ENCODE results near the gene CRX. TPM values are rescaled to one million over a fixed set of nuclear protein-coding genes. Genes with fewer than 3 reads are reported as not detected.
"Not testable (repeated sequence)": the region's sequence is repeated elsewhere in the genome, so short reads cannot be mapped to it uniquely, and the experiment has no call there.

CRX gene
- total and polyA plus RNA-seq, 2 experiments from 2014 or later, result 0.04 to 0.15 TPM

DNA sequence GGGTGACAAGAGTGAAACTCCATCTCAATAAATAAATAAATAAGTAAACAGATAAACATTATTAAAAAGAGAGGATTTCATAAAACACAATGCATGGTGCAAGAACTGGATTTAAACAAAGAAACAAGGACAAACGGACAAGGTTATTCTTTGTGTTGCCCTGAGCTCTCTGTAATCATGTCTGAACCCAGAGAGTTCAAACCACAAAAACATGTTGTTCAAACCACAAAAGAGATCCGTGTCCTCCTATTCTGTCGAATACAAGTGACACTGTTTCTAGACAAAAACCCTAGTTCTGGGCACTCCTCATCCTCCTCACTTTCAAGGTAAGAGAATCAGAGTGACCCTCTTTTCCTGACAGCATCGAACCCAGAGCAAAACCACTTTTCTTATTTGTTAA, 32.7 kb downstream of the CRX start:
- TF ChIP-seq, protein P1, sequence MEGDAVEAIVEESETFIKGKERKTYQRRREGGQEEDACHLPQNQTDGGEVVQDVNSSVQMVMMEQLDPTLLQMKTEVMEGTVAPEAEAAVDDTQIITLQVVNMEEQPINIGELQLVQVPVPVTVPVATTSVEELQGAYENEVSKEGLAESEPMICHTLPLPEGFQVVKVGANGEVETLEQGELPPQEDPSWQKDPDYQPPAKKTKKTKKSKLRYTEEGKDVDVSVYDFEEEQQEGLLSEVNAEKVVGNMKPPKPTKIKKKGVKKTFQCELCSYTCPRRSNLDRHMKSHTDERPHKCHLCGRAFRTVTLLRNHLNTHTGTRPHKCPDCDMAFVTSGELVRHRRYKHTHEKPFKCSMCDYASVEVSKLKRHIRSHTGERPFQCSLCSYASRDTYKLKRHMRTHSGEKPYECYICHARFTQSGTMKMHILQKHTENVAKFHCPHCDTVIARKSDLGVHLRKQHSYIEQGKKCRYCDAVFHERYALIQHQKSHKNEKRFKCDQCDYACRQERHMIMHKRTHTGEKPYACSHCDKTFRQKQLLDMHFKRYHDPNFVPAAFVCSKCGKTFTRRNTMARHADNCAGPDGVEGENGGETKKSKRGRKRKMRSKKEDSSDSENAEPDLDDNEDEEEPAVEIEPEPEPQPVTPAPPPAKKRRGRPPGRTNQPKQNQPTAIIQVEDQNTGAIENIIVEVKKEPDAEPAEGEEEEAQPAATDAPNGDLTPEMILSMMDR (IDR thresholded peaks at IDR 0.05; ENCODE audit: low read depth, low read length), result no peak
- Histone ChIP-seq H3K4me3 (no peak overlapping the region), H3K27me3 (no peaks in the 10 kb centered on the region), H3K4me1 (ENCODE audit: low read depth) (no peaks in the 10 kb centered on the region), H3K9me3 (ENCODE audit: low read depth) (no peaks in the 10 kb centered on the region), H3K36me3 (no peaks in the 10 kb centered on the region), H3K27ac (no peak overlapping the region)
- no peak for DNase-seq (ENCODE audit: low read depth in 1 of 2, low spot score in 1 of 2)

DNA sequence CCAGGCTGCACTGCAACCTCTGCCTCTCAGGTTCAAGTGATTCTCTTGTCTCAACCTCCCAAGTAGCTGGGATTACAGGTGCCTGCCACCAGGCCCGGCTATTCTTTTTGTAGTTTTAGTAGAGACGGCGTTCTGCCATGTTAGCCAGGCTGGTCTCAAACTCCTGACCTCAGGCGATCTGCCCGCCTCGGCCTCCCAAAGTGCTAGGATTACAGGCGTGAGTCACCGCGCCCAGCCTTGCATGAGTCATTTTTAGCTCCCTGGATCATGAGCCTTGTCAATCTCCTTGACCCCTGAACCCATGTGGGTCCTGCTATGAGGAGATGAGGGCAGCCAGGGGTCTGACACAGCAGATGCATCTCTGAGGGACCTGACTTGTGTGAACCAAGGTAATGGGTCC, 36.5 kb downstream of the CRX start:
- DNase-seq (ENCODE audit: low read depth in 1 of 2, low spot score in 1 of 2), result peak in 1 of 2 donors; percentile 12
- H3K4me1 ChIP-seq (ENCODE audit: low read depth); H3K4me3 ChIP-seq; H3K27me3 ChIP-seq; H3K27ac ChIP-seq; H3K9me3 ChIP-seq (ENCODE audit: low read depth); H3K36me3 ChIP-seq: not testable (repeated sequence)

DNA sequence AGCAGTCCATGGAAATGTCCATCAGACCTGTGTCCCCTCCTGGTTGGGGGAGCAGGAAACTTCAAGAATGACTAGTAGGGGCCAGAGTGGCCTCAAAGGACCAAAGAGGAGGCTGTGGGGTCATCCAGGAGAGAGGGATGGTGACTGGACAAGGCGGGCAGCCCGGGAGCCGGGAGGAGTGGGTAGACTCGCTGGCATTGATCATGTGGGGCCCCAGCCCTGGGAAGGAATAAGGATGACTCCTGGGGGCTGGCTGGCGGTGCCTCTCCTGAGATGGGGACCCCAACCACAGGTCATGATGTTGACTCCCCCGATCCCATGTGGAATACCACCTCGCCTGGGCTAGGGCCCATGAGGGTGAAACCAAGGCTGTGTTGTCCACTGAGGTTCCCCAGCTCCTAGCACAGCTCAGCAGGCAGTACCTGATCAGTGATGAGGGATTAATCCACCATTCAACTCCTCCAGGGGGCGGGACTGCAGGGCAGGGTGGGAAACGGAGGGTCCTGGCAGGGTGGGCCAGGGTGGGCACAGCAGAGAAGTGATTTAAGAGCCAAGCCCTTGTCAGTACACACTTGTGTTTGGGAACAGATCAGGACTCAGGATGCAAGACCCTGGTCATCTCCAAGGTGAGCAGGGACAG, 37.0 kb downstream of the CRX start, which contains the start of gene TPRX2:
Gene TPRX2, plus strand, starts transcription at position 590 of the 640 bp plus-strand sequence. Its CDS starts 12 bp downstream, at position 602.
- not testable (repeated sequence) for DNase-seq (ENCODE audit: low read depth in 1 of 2, low spot score in 1 of 2); H3K4me3 ChIP-seq; H3K36me3 ChIP-seq; H3K4me1 ChIP-seq (ENCODE audit: low read depth); H3K9me3 ChIP-seq (ENCODE audit: low read depth); H3K27ac ChIP-seq; H3K27me3 ChIP-seq

DNA sequence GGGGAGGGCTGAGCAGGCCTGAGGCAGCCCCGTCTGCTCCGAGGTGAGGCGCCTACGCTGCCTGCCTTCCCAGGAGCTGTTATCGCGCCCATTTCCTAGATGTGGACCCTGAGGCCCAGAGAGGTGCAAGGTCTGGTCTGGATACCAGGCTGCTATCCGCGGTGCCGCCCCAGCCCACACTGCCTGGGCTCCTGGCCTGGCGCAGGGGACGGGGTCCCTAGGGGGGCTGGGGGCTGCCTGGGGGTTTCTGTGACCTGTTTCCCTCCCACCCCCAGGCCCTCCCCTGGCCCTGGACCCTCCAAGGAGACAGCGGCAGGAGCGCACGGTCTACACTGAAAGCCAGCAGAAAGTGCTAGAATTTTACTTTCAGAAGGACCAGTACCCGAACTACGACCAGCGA, 38.1 kb downstream of the CRX start:
- H3K4me1 ChIP-seq (ENCODE audit: low read depth); H3K27ac ChIP-seq; H3K27me3 ChIP-seq; H3K9me3 ChIP-seq (ENCODE audit: low read depth); H3K36me3 ChIP-seq; DNase-seq (ENCODE audit: low read depth in 1 of 2, low spot score in 1 of 2); H3K4me3 ChIP-seq: not testable (repeated sequence)

DNA sequence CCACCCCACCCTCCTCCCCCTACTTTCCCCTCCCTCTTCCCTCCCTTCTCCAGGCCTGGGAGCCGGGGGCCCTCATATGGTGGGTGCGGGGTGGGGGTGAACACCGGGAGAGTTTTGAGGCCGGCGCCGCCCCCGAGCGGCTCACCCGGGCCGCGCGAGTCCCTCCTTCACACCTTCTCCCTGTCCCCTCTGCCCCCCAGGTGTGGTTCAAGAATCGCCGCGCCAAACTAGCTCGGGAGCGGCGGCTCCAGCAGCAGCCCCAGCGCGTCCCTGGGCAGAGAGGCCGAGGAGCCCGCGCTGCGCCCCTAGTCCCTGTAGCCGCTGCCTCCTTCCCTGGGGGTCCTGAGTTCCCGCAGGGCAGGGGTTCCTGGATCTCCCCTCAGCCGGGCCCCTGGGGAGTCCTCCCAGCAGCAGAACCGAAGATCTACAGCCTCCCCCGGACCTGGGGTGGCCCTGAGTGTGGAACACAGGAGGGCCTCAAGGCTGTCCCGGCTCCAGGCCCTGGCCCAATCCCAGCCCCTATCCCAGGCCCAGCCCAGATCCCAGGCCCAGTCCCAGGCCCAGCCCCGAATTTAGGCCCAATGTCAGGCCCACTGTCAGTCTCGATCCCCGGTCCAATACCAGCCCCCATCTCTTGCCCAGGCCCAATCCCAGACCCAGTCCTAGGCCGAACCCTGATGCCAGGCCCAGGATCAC, 39.0 kb downstream of the CRX start:
- no peak overlapping the region for H3K4me3 ChIP-seq
- H3K4me1 ChIP-seq (ENCODE audit: low read depth), result no peaks in the 10 kb centered on the region
- TF ChIP-seq, protein P1 (IDR thresholded peaks at IDR 0.05; ENCODE audit: low read depth, low read length), result no peak
- H3K27ac ChIP-seq, result no peak overlapping the region
- H3K27me3 ChIP-seq, result no peaks in the 10 kb centered on the region
- no peaks in the 10 kb centered on the region for H3K36me3 ChIP-seq
- no peak for DNase-seq (ENCODE audit: low read depth in 1 of 2, low spot score in 1 of 2)
- no peaks in the 10 kb centered on the region for H3K9me3 ChIP-seq (ENCODE audit: low read depth)

DNA sequence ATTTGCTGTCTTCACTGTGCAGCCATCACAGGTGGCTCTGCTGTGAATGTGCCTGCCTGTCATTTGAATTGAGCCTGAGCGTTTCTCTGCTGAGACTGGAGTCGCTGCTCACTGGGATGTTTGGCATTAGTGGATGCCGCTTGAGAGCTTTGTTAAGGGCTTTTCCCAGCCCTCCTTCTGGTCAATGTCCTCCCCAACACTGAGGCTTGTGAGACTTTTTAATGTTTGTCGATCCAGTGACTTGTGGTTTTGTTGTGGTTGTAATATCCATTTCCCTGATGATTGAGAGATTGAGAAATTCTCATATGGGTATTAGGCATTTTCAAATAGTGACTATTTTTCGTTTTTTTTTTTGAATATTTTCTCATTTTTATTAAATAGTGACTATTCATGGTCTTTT, 39.9 kb downstream of the CRX start:
- Histone ChIP-seq H3K9me3 (ENCODE audit: low read depth) (no peaks in the 10 kb centered on the region), H3K4me1 (ENCODE audit: low read depth) (no peaks in the 10 kb centered on the region), H3K27ac (no peak overlapping the region), H3K27me3 (no peaks in the 10 kb centered on the region), H3K36me3 (no peaks in the 10 kb centered on the region), H3K4me3 (no peak overlapping the region)
- TF ChIP-seq, protein P1 (IDR thresholded peaks at IDR 0.05; ENCODE audit: low read depth, low read length), result no peak
- DNase-seq (ENCODE audit: low read depth in 1 of 2, low spot score in 1 of 2), result no peak

DNA sequence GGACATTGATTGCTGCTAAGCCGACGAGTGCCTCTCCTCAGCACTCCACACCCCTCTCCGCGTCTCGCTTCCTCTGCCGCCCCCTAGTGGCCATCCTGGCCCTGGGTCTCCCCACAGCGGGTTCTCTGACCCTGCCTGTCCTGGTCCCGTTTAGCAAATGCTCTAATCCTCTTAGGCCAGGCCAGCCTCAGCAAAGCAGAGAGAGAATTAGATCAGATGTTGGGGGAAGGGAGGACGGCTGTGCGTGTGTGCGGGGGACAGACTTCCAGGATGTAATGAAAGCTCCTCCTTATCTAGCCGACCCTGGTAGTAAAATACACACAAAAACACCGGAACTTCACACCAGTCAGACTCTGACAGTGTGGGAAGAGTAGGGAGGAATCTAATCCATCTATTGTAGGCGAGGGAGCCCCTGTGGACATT, 41.8 kb downstream of the CRX start:
- TF ChIP-seq, protein P1 (IDR thresholded peaks at IDR 0.05; ENCODE audit: low read depth, low read length), result peak; percentile 99
- Histone ChIP-seq H3K4me1 (ENCODE audit: low read depth) (no peaks in the 10 kb centered on the region), H3K27ac (no peak overlapping the region), H3K4me3 (no peak overlapping the region), H3K36me3 (no peaks in the 10 kb centered on the region), H3K9me3 (ENCODE audit: low read depth) (no peaks in the 10 kb centered on the region), H3K27me3 (no peaks in the 10 kb centered on the region)
- DNase-seq (ENCODE audit: low read depth in 1 of 2, low spot score in 1 of 2), result peak; percentile 81 to 91
